Smooth muscle cell (in vitro differentiated cells): ENCODE data around the gene PBX4. TPM values are rescaled to one million over a fixed set of nuclear protein-coding genes. Genes with fewer than 3 reads are reported as not detected.

Experiments used
- DNase-seq: peaks from one replicate; lab custom pipeline; 2025; ENCODE audit not compliant: unreplicated experiment; lab: John Stamatoyannopoulos, UW
- H2AFZ ChIP-seq: fragments of 200-600 bp; sonication (generic); 2 replicates; pipeline ENCODE4 v1.6.0; 2016; ENCODE audit warnings: antibody characterized with exemption, low read depth, mild to moderate bottlenecking
- H3F3A ChIP-seq: fragments of 200-600 bp; sonication (generic); 2 replicates; pipeline ENCODE4 v1.6.0; 2017; ENCODE audit warnings: antibody characterized with exemption, low read depth
- H3K27ac ChIP-seq: fragments of 200-600 bp; sonication (generic); 2 replicates; pipeline ENCODE4 v1.5.1; 2016; ENCODE audit warnings: low read depth, mild to moderate bottlenecking
- H3K27me3 ChIP-seq: fragments of 200-600 bp; sonication (generic); 2 replicates; pipeline ENCODE4 v1.6.1; 2016; ENCODE audit warnings: low read depth, mild to moderate bottlenecking
- H3K36me3 ChIP-seq: fragments of 200-600 bp; sonication (generic); 2 replicates; pipeline ENCODE4 v1.5.1; 2016; ENCODE audit warnings: low read depth
- H3K4me1 ChIP-seq: fragments of 200-600 bp; sonication (generic); 2 replicates; pipeline ENCODE4 v1.5.1; 2016; ENCODE audit warnings: low read depth
- H3K4me2 ChIP-seq: fragments of 200-600 bp; sonication (generic); 2 replicates; pipeline ENCODE4 v1.6.0; 2016; ENCODE audit warnings: mild to moderate bottlenecking
- H3K4me3 ChIP-seq: fragments of 200-600 bp; sonication (generic); 2 replicates; pipeline ENCODE4 v1.5.1; 2016; ENCODE audit warnings: mild to moderate bottlenecking
- H3K79me2 ChIP-seq: fragments of 200-600 bp; sonication (generic); 2 replicates; pipeline ENCODE4 v1.6.0; 2016; ENCODE audit warnings: low read depth, mild to moderate bottlenecking
- H3K9ac ChIP-seq: fragments of 200-600 bp; sonication (generic); 2 replicates; pipeline ENCODE4 v1.6.0; 2016; ENCODE audit warnings: low read depth
- H3K9me3 ChIP-seq: fragments of 200-600 bp; sonication (generic); replicated peaks from 2 replicates; pipeline ENCODE4 v1.5.1; 2016; ENCODE audit warnings: low read depth
- H4K20me1 ChIP-seq: fragments of 200-600 bp; sonication (generic); 2 replicates; pipeline ENCODE4 v1.6.0; 2016; ENCODE audit warnings: low read depth
- WGBS: methylation state at CpG from one replicate; pipeline ENCODE4 v1.1.7; 2016; ENCODE audit warnings: low lambda C conversion rate; 5-methylcytosine and 5-hydroxymethylcytosine counted together
- polyA plus RNA-seq: library from polyadenylated mRNA; unstranded; fragments of >200 nt; fragmentation: Nextera tagmentation; extraction: Ambion mirVana; gene quantifications from 2 replicates; pipeline ENCODE4 v1.2.1, GENCODE V29; 2016
- total RNA-seq: library from RNA; depleted of rRNA; stranded (reverse); fragments of >200 nt; gene quantifications from 2 replicates; pipeline ENCODE4 v1.2.3, GENCODE V29; 2014
- TF ChIP-seq, protein P1 (sequence below): fragments of 200-600 bp; sonication (generic); IDR thresholded peaks from 2 replicates; pipeline ENCODE4 v1.5.1; 2017; ENCODE audit warnings: borderline replicate concordance, mild to moderate bottlenecking, antibody characterized with exemption; ENCODE audit not compliant: insufficient read depth, poor library complexity, severe bottlenecking

PBX4 gene
- total and polyA plus RNA-seq, 2 experiments from 2014 or later = 1.7 to 2.5 TPM

DNA sequence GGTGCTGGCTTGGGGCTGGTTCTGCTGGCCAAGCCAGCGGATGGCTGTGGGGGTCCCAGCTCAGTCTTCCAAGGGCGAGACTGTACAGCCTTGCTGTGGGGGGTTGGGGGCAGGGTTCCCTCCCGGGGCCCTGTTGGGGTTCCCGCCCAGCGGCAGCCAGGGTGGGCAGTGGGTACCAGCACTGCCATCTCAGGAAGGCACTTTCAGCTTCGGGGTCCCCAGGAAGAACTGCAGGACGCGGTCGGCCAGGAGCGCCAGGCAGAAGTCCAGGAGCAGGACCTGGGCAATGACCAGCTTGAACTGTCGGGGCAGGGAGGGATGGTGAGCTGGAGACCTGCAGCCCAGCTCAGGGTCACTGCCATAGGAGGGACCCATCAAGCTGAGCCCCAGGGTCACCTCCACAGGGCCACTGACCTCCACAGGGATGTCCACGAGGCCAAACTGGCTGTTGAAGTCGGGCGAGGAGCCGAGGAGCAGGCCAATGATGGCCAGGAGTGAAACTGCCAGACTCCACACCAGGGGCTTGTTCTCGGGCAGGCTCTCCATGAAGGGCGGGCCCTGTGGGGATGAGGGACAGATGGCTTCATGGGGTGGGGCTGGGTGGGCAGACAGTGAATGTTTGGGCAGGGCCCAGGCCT, 26.9 kb upstream of the PBX4 start:
- no peaks in the 10 kb centered on the region for H3K79me2 ChIP-seq
- H3K4me2 ChIP-seq = no peak overlapping the region
- 97% methylated on average over 17 of the region's 17 CpGs for WGBS
- no peak overlapping the region for H3K27ac ChIP-seq
- H3K9ac ChIP-seq = no peak overlapping the region
- no peaks in the 10 kb centered on the region for H3K36me3 ChIP-seq
- H4K20me1 ChIP-seq = no peaks in the 10 kb centered on the region
- no peaks in the 10 kb centered on the region for H3K9me3 ChIP-seq
- TF ChIP-seq, protein P1, sequence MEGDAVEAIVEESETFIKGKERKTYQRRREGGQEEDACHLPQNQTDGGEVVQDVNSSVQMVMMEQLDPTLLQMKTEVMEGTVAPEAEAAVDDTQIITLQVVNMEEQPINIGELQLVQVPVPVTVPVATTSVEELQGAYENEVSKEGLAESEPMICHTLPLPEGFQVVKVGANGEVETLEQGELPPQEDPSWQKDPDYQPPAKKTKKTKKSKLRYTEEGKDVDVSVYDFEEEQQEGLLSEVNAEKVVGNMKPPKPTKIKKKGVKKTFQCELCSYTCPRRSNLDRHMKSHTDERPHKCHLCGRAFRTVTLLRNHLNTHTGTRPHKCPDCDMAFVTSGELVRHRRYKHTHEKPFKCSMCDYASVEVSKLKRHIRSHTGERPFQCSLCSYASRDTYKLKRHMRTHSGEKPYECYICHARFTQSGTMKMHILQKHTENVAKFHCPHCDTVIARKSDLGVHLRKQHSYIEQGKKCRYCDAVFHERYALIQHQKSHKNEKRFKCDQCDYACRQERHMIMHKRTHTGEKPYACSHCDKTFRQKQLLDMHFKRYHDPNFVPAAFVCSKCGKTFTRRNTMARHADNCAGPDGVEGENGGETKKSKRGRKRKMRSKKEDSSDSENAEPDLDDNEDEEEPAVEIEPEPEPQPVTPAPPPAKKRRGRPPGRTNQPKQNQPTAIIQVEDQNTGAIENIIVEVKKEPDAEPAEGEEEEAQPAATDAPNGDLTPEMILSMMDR = no peak
- no peak overlapping the region for H3K4me3 ChIP-seq
- no peak overlapping the region for H2AFZ ChIP-seq
- H3F3A ChIP-seq = no peaks in the 10 kb centered on the region
- no peak for DNase-seq
- H3K4me1 ChIP-seq = peaks cover 5% of the 10 kb centered on the region
- H3K27me3 ChIP-seq = no peaks in the 10 kb centered on the region

DNA sequence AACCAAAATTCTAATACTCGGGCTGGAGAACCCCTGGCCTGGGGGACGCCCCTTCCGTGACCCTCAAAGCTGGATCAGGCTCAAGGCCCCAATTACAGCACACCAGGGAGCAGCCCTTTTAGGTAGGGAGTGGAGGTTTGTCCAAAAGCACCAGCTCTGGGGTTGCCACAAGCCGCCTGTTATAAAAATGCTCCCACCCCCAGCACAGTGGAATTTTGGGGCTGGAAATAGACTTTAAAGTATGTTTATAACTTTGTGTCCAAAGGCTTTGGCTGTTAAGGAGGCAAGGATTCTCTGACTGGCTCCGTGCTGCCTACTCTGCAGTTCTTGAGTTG, 25.5 kb upstream of the PBX4 start:
- Histone ChIP-seq H3K36me3 (no peaks in the 10 kb centered on the region), H3K9me3 (no peaks in the 10 kb centered on the region), H3K4me1 (peaks cover 5% of the 10 kb centered on the region), H3K27ac (no peak overlapping the region), H3K9ac (no peak overlapping the region), H2AFZ (no peak overlapping the region), H3K4me3 (peak overlapping the region; percentile 86), H4K20me1 (no peaks in the 10 kb centered on the region), H3K79me2 (no peaks in the 10 kb centered on the region), H3F3A (no peaks in the 10 kb centered on the region), H3K27me3 (no peaks in the 10 kb centered on the region), H3K4me2 (peak overlapping the region; percentile 95)
- no peak for DNase-seq
- TF ChIP-seq, protein P1 = no peak
- WGBS = 55% methylated on average over 5 of the region's 5 CpGs

DNA sequence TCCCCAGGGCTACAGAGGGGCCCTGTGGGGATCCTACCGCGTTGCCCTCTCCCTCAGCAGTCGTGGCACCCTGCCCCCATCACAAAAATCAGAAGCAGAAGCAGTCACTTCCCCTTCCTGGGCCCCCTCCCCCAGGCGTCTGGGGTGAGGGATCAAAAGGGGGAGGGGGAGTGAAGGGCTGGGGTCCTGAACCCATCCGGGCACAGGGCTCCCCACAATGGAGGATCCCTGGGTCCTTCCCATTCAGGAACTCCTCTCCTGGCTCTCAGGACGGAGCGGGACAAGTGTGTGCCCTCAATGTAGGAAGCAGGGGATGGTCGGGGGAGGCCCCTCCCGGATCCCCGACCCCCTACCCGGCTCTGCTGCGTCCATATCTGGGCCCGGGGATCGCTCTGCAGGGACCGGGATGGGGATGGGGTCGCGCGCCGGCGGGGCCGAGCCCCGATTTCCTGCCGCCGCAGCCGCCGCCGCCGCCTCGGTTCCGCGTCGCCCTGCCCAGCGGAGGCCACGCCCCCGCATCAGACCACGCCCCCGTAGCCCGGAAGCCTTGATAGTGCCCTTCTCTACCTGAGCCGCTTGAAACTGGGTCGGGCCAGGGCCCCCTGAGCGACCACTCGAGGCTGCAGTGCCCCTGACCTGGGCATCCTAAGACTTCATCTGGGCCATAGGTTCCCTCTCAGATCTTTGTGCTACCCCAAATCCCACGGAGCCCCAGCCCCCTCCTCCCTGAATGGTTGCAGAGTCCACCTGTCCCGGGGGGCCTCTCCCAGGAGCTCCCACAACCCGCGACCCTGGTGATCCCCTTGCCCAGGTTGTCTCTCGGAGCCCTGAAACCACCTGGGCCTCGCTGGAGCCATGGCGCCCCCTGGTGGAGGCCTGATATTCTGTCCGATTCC, 24.9 kb upstream of the PBX4 start, which contains the start of gene GMIP:
Gene GMIP (minus strand): TSS at position 500 of the 896 bp plus-strand sequence. CDS start 128 bp downstream, at position 372.
- TF ChIP-seq, protein P1 = peak; percentile 91
- Histone ChIP-seq H3K9me3 (no peaks in the 10 kb centered on the region), H3F3A (no peaks in the 10 kb centered on the region), H4K20me1 (no peaks in the 10 kb centered on the region), H3K4me1 (peaks cover 5% of the 10 kb centered on the region), H3K9ac (peak within 1 kb of the TSS; percentile 75), H3K79me2 (no peaks in the 10 kb centered on the region), H3K36me3 (no peaks in the 10 kb centered on the region), H3K27me3 (no peaks in the 10 kb centered on the region), H3K4me2 (peak within 1 kb of the TSS; percentile 95), H3K4me3 (peak within 1 kb of the TSS; percentile 86), H2AFZ (peak within 1 kb of the TSS; percentile 77), H3K27ac (no peak within 1 kb of the TSS)
- 2% methylated on average over 31 of the region's 50 CpGs for WGBS
- peak; percentile 42 for DNase-seq
